Posterior cingulate gyrus (tissue), 11 donors: ENCODE measurements around the gene BAX.

Source experiments
- DNase-seq, 10 donors: peaks; one replicate each; pipeline versions ENCODE4 v3.0.0 to v3.0.0-alpha.2; 2020 to 2021; ENCODE audit warnings: mixed read lengths in 3 of 10
- intact Hi-C: fragments of 100-400 bp; cut with DNase I; formaldehyde crosslinking; loops from one replicate; pipeline ENCODE4 v1.15.1; 2023

Gene BAX

GRCh38 chr19:48970923-48971395 lies 16.3 kb downstream of the BAX start:
- intact Hi-C loops = no loop called here
- DNase-seq = peak; percentile 50 to 96 (median 82)

GRCh38 chr19:48975947-48976847 lies 21.5 kb downstream of the BAX start:
- intact Hi-C loops = no loop called here
- DNase-seq = no peak

- intact Hi-C loops = no loop called here
- no peak for DNase-seq
These were observed 22.4 kb downstream of the BAX start for GRCh38 chr19:48977061-48977460.

GRCh38 chr19:48982280-48982679 lies 27.6 kb downstream of the BAX start:
- intact Hi-C loops = no loop called here
- DNase-seq = no peak

- intact Hi-C loops = no loop called here
- no peak for DNase-seq
These were observed 31.0 kb downstream of the BAX start for GRCh38 chr19:48985711-48986110.

GRCh38 chr19:48986211-48986610 lies 31.5 kb downstream of the BAX start:
- intact Hi-C loops = no loop called here
- no peak for DNase-seq

- no peak for DNase-seq
- intact Hi-C loops = no loop called here
These were observed 32.6 kb downstream of the BAX start for GRCh38 chr19:48987323-48987722.

GRCh38 chr19:48988286-48988685 lies 33.6 kb downstream of the BAX start:
- DNase-seq = no peak
- intact Hi-C loops = no loop called here

GRCh38 chr19:48988860-48989259 lies 34.2 kb downstream of the BAX start:
- intact Hi-C loops = no loop called here
- no peak for DNase-seq

- DNase-seq = no peak
- intact Hi-C loops = no loop called here
These were observed 35.1 kb downstream of the BAX start for GRCh38 chr19:48989701-48990291.

GRCh38 chr19:48990400-48990799 lies 35.7 kb downstream of the BAX start:
- DNase-seq = no peak
- intact Hi-C loops = no loop called here

GRCh38 chr19:48991011-48991609 lies 36.4 kb downstream of the BAX start:
- intact Hi-C loops = no loop called here
- DNase-seq = no peak

- DNase-seq = peak in 3 of 10 donors; percentile 20 to 73 (median 42)
- intact Hi-C loops = no loop called here
These were observed 37.4 kb downstream of the BAX start for GRCh38 chr19:48991873-48992580.

GRCh38 chr19:48992581-48993174 lies 38.0 kb downstream of the BAX start:
- intact Hi-C loops = no loop called here
- peak in 2 of 10 donors; percentile 84 to 86 for DNase-seq

- intact Hi-C loops = no loop called here
- peak; percentile 97 to 100 (median 99) for DNase-seq
These were observed 38.7 kb downstream of the BAX start, which contains the start of the genes GYS1 and RUVBL2 for GRCh38 chr19:48993175-48994034. Gene GYS1, minus strand, starts transcription at chr19:48993309. Its CDS starts 197 bp downstream, at chr19:48993112. Gene RUVBL2, plus strand, starts transcription at chr19:48993887. Its CDS starts 25 bp downstream, at chr19:48993912.

- no peak for DNase-seq
- intact Hi-C loops = no loop called here
These were observed 39.3 kb downstream of the BAX start for GRCh38 chr19:48994035-48994386.

- peak in 1 of 10 donors; percentile 14 for DNase-seq
- intact Hi-C loops = no loop called here
These were observed 43.3 kb downstream of the BAX start for GRCh38 chr19:48997972-48998371.

GRCh38 chr19:48999481-49000325 lies 45.0 kb downstream of the BAX start:
- intact Hi-C loops = no loop called here
- DNase-seq = peak in 8 of 10 donors; percentile 29 to 92 (median 52)
